Gastroesophageal sphincter (tissue), 3 donors: ENCODE data around the gene ZNF346.

Source experiments
- EP300 ChIP-seq: sonication (generic); formaldehyde crosslinking; IDR thresholded peaks from one replicate; pipeline ENCODE4 v1.6.1; 2017; ENCODE audit warnings: antibody characterized with exemption, mild to moderate bottlenecking
- POLR2AphosphoS5 ChIP-seq: sonication (generic); formaldehyde crosslinking; IDR thresholded peaks from one replicate; pipeline ENCODE4 v1.6.1; 2017; ENCODE audit warnings: antibody characterized with exemption
- TF ChIP-seq, protein P1 (sequence below), 4 experiments: fragments of 200-600 bp in 2 of 4; fragments of 450-650 bp in 2 of 4; sonication (generic) in 1 of 4; IDR thresholded peaks; one replicate each; pipeline ENCODE4 v1.5.1; 2017 to 2019; ENCODE audit warnings: antibody characterized with exemption in 4 of 4, mild to moderate bottlenecking in 2 of 4, moderate library complexity in 2 of 4

DNA sequence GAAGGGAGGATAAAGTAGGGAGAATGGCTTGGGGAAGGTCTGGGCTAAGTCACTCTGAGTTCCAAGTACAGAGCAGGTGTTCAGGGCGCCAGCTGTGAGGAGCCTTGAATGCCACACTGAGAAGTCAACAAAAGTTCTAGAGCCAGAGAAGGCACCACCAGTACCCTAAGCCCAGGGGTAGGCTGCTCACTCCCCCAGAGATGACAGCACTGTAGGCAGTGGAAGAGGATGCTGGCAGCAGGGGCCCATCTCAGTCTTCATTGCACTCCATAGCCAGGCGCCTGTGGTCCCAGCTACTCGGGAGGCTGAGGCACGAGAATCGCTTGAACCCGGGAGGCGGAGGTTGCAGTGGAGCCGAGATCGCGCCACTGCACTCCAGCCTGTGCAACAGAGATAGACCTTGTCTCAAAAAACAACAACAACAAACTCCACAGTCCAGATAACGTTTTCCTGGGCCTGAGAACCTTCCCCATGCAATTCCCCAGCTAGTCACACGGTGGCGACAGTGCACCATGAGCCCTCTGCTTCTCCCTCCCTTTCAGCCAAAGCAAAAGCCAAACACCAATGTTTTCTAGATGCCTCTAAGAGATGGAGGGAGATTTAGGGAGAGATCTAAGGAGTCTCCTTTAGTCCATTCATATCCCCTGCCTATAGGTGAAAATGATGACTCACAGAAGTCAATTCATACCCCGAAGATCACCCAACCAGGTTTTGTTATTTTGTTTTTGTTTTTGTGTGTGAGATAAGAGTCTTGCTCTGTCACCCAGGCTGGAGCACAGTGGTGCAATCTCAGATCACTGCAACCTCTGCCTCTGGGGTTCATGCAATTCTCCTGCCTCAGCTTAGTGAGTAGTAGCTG, 91.3 kb downstream of the ZNF346 start:
- TF ChIP-seq, protein P1, sequence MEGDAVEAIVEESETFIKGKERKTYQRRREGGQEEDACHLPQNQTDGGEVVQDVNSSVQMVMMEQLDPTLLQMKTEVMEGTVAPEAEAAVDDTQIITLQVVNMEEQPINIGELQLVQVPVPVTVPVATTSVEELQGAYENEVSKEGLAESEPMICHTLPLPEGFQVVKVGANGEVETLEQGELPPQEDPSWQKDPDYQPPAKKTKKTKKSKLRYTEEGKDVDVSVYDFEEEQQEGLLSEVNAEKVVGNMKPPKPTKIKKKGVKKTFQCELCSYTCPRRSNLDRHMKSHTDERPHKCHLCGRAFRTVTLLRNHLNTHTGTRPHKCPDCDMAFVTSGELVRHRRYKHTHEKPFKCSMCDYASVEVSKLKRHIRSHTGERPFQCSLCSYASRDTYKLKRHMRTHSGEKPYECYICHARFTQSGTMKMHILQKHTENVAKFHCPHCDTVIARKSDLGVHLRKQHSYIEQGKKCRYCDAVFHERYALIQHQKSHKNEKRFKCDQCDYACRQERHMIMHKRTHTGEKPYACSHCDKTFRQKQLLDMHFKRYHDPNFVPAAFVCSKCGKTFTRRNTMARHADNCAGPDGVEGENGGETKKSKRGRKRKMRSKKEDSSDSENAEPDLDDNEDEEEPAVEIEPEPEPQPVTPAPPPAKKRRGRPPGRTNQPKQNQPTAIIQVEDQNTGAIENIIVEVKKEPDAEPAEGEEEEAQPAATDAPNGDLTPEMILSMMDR (IDR thresholded peaks at IDR 0.05): peak in 3 of 4 experiments; percentile 92 to 97 (median 96)
- TF ChIP-seq EP300 (no peak), POLR2AphosphoS5 (no peak)
